Osteocyte (in vitro differentiated cells): ENCODE data around the gene OSBPL3. TPM values are rescaled to one million over a fixed set of nuclear protein-coding genes. Genes with fewer than 3 reads are reported as not detected.

Experiments used
- DNase-seq: peaks from one replicate; pipeline ENCODE4 v3.0.0; 2021; ENCODE audit warnings: mixed read lengths; ENCODE audit not compliant: unreplicated experiment; ENCODE audit errors: extremely low spot score
- H3K27ac Mint-ChIP-seq: one replicate; pipeline ENCODE4 v1.8.0; 2021; ENCODE audit warnings: mild to moderate bottlenecking, mixed read lengths; ENCODE audit not compliant: unreplicated experiment
- H3K27me3 Mint-ChIP-seq: one replicate; pipeline ENCODE4 v1.8.0; 2021; ENCODE audit warnings: mixed read lengths; ENCODE audit not compliant: unreplicated experiment
- H3K36me3 Mint-ChIP-seq: one replicate; pipeline ENCODE4 v1.8.0; 2021; ENCODE audit warnings: mixed read lengths; ENCODE audit not compliant: unreplicated experiment
- H3K4me1 Mint-ChIP-seq: one replicate; pipeline ENCODE4 v1.8.0; 2021; ENCODE audit warnings: mixed read lengths; ENCODE audit not compliant: unreplicated experiment
- H3K4me3 Mint-ChIP-seq: one replicate; pipeline ENCODE4 v1.8.0; 2021; ENCODE audit warnings: mild to moderate bottlenecking, moderate library complexity, mixed read lengths; ENCODE audit not compliant: unreplicated experiment
- H3K9me3 Mint-ChIP-seq: one replicate; pipeline ENCODE4 v1.8.0; 2021; ENCODE audit warnings: mixed read lengths; ENCODE audit not compliant: unreplicated experiment
- CTCF ChIP-seq: fragments of 200-600 bp; sonication (generic); IDR thresholded peaks from 2 replicates; pipeline ENCODE4 v1.5.0; 2021; ENCODE audit warnings: antibody characterized with exemption, mild to moderate bottlenecking, moderate library complexity
- total RNA-seq: library from RNA; stranded (reverse); gene quantifications from 2 replicates; pipeline ENCODE4 v1.2.1, GENCODE V29; 2021

The OSBPL3 gene
- total RNA-seq, 1 donor from 2014 or later = 8.0 TPM

GRCh38 chr7:24879291-24879690 is 100.7 kb downstream of the OSBPL3 start:
- Mint-ChIP-seq H3K27ac (no peak overlapping the region), H3K36me3 (no peaks in the 10 kb centered on the region), H3K4me1 (peaks cover 13% of the 10 kb centered on the region), H3K9me3 (no peaks in the 10 kb centered on the region), H3K27me3 (no peaks in the 10 kb centered on the region), H3K4me3 (no peak overlapping the region)
- TF ChIP-seq CTCF = no peak
- peak; percentile 46 for DNase-seq

GRCh38 chr7:24877790-24878311 is 102.1 kb downstream of the OSBPL3 start:
- no peak overlapping the region for H3K27ac Mint-ChIP-seq
- peaks cover 9% of the 10 kb centered on the region for H3K4me1 Mint-ChIP-seq
- no peak for TF ChIP-seq CTCF
- no peaks in the 10 kb centered on the region for H3K27me3 Mint-ChIP-seq
- H3K36me3 Mint-ChIP-seq = no peaks in the 10 kb centered on the region
- no peak overlapping the region for H3K4me3 Mint-ChIP-seq
- H3K9me3 Mint-ChIP-seq = no peaks in the 10 kb centered on the region
- peak; percentile 53 for DNase-seq

- Mint-ChIP-seq H3K27ac (no peak overlapping the region), H3K36me3 (no peaks in the 10 kb centered on the region), H3K9me3 (no peaks in the 10 kb centered on the region), H3K27me3 (no peaks in the 10 kb centered on the region), H3K4me3 (no peak overlapping the region), H3K4me1 (peaks cover 7% of the 10 kb centered on the region)
- no peak for DNase-seq
- TF ChIP-seq CTCF = no peak
Observed at GRCh38 chr7:24874791-24875190, 105.2 kb downstream of the OSBPL3 start.

GRCh38 chr7:24873944-24874343 is 106.0 kb downstream of the OSBPL3 start:
- DNase-seq = no peak
- H3K36me3 Mint-ChIP-seq = no peaks in the 10 kb centered on the region
- no peak overlapping the region for H3K27ac Mint-ChIP-seq
- TF ChIP-seq CTCF = no peak
- H3K9me3 Mint-ChIP-seq = no peaks in the 10 kb centered on the region
- H3K27me3 Mint-ChIP-seq = no peaks in the 10 kb centered on the region
- no peak overlapping the region for H3K4me3 Mint-ChIP-seq
- H3K4me1 Mint-ChIP-seq = peaks cover 7% of the 10 kb centered on the region

- Mint-ChIP-seq H3K4me1 (peaks cover 7% of the 10 kb centered on the region), H3K9me3 (no peaks in the 10 kb centered on the region), H3K27me3 (no peaks in the 10 kb centered on the region), H3K27ac (no peak overlapping the region), H3K4me3 (no peak overlapping the region), H3K36me3 (no peaks in the 10 kb centered on the region)
- DNase-seq = no peak
- no peak for TF ChIP-seq CTCF
Observed at GRCh38 chr7:24871770-24872169, 108.2 kb downstream of the OSBPL3 start.
